Glomerular visceral epithelial cell (primary cell): ENCODE results near the gene LMX1B.

Experiments used
- DNase-seq: peaks from one replicate; pipeline ENCODE4 v3.0.0-alpha.2; 2016; ENCODE audit errors: extremely low spot score

The LMX1B gene

GRCh38 chr9:126604059-126605055, 9.4 kb upstream of the LMX1B start:
- DNase-seq, result no peak

DNA sequence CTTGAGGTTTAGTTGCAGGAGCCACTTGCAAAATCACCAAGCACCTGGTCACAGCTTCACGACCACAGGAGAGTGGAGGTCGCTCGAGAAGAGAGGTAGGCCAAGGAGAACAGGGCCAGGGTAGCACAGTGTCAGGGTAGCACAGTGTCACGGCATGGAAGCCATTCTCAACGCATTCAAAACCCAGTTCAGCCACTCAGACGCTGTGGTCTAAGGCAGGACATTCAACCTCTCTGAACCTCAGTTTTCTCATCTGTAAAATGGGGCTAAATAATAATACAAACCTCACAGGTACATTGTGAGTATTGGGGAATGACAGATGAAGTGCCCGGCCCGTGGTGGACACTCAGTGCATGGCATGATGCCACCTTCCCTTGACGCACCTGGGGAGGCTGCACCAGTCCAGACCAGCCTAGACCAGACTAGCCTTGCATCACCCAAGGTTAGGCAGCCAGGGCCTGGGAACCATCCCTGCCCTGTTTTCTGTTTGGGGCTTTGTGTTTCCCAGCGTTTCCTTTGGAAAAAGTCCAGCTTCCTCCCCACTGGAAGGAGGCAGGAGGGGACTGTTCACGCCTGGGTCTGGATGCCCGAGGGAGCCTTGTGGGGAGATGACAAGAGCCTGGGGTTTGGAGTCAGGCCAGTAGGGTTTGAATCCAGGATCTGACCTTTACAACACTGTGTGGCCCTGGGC, 7.8 kb upstream of the LMX1B start:
- no peak for DNase-seq

DNA sequence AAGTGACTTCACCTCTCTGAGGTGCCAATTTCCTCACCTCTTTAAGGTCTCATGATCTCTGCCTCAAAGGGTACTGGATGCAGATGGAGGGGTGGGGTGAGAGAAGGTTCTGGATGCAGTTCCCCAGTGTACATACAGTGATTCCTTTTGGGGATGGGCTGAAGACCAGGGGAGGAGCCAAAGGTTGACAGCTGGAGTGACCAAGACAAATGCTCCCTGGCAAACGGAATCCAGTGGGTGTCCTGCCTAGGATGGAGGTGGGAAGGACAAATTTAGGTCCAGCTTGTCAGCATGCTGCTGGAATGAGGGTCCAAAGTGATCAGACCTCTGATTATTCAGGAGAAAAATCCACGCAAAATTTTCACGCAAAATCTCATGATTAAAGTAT, 7.3 kb upstream of the LMX1B start:
- no peak for DNase-seq

- no peak for DNase-seq
These were observed 6.6 kb upstream of the LMX1B start for GRCh38 chr9:126607086-126607485.

GRCh38 chr9:126607731-126608130, 6.0 kb upstream of the LMX1B start:
- DNase-seq, result no peak

GRCh38 chr9:126608551-126608950, 5.2 kb upstream of the LMX1B start:
- DNase-seq, result no peak

DNA sequence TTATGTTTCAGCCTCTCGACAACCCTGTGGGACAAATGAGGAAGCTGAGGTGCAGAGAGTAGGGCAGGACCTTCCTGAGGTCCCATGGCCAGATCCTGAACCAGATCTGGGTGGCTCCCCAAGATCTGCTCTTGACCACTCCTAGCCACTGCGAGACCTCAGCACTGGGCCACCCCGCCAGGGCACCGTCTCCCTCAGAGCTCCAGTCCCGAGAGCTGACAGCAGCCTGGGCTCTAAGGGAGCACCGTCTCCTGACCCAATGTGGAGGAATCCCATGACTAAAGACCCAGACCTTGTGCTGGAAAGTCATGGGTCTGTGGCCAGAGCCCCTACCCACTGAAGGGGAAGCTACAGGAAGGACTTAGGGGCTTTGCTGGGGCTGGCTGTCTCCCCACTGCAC, 4.5 kb upstream of the LMX1B start:
- no peak for DNase-seq

- no peak for DNase-seq
These were observed 3.9 kb upstream of the LMX1B start for GRCh38 chr9:126609711-126610388.

- no peak for DNase-seq
These were observed 2.5 kb upstream of the LMX1B start for GRCh38 chr9:126611193-126611591.

DNA sequence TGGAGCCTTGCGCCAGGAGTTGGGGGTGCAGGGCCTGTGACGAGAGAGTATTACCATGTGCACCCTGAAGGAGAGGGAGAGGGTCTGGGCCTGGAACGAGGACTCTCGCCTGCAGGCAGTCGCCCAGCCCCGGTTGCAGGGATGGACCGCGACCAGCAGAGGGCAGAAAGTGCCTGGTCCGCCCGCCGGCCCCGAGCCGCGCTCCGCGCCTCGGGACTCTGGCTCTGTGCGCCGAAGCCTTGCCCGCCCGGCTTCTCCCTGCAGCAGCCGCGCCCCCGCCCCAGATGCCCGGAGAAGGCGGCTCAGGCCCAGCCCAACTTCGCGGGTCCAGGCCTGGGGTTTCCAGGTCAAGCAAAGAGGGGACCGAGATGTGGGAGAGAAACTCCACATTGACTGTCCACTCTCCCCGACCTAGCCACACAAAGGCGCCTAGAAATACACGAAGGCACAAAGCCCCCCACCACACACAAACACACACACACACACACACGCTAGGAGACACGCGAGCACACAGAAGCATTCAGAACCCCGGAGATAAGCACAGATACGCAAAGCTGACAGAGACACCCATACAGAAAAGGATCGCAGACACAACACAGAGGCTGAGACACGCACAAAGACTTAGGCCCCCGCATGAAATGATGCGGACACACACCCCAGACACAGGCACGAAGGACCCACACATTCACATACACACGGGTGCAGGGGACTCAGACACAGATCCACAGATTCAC, 2.0 kb upstream of the LMX1B start:
- DNase-seq, result peak; percentile 61

GRCh38 chr9:126612326-126612812, 1.4 kb upstream of the LMX1B start:
- DNase-seq, result no peak

GRCh38 chr9:126612813-126613641, 701 bp upstream of the LMX1B start:
- no peak for DNase-seq

GRCh38 chr9:126614088-126614454, 343 bp downstream of the LMX1B start:
- DNase-seq, result no peak

GRCh38 chr9:126614455-126615244, 922 bp downstream of the LMX1B start:
- no peak for DNase-seq

DNA sequence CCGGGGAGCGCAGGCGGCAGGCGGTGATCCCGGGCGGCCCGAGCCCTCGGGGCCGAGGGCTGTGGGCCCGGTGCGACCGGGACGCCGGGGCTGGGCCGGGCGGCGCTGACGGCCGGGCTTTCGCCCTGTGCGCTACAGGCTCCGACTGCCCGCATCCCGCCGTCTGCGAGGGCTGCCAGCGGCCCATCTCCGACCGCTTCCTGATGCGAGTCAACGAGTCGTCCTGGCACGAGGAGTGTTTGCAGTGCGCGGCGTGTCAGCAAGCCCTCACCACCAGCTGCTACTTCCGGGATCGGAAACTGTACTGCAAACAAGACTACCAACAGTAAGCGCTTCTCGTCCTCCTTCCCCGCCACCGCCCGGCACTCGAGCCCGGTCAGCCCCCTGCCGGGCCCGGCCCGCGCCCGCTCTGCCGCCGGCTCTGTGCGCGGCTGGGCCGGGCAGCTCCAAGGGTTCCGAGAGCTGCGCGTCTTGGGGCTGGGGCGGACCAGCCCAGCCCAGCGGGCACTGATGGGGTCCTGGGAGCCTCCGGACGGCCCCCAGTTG, 1.6 kb downstream of the LMX1B start:
- DNase-seq, result peak; percentile 22

- no peak for DNase-seq
These were observed 2.2 kb downstream of the LMX1B start for GRCh38 chr9:126615791-126616447.

GRCh38 chr9:126616521-126616976, 2.8 kb downstream of the LMX1B start:
- DNase-seq, result no peak

DNA sequence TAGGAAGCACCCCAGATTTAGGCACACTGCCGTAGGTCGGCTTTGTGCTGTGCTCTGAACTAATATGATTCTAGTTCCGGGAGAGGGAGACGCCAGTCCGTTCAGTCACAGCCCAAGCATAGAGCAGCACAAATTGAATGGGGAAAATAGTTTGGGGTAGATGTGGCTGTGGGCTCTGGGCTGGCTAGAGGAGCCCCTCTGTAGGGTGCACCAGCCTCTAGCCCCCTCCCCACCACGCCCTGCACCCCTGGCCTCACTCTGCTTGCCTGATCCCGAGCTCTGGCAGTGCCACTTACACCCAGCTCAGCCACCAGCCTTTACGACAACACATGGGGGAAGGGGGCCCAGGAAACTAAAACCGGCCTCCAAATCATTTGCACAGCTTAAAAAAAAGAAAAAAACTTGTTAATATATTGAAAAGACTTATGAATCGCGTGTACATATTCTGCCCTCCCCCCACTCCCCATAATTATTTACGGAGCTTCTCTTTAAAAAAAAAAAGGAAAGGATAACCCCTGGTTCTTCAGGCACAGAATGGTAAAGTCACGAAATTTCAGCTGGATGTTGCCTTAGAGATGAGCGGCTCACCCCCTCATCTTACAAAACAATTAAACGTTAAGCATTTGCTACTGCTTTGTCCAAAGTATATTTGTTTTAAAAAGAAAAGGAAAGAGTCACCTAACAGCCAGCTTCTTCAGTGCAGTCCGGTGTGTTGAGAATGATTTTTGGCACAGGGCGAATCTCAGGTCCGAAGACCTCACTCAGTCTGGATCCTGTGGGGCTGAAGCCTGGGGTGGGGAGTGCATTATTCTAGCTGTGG, 3.5 kb downstream of the LMX1B start:
- no peak for DNase-seq
